Measurements from ENCODE around the gene ZNF598.

- no peak for TF ChIP-seq CTCF (IDR thresholded peaks at IDR 0.05)
- no peak for TF ChIP-seq POLR2A (IDR thresholded peaks at IDR 0.05)
- no peak for TF ChIP-seq EP300 (IDR thresholded peaks at IDR 0.05)
These were observed 24.0 kb downstream of the ZNF598 start for GRCh38 chr16:1985466-1986150.
